D341Med (cell line): Measurements from ENCODE around the gene C16orf46.
"Not testable (repeated sequence)": the region's sequence is repeated elsewhere in the genome, so short reads cannot be mapped to it uniquely, and the experiment has no call there.

Source experiments
- DNase-seq: peaks from one replicate; pipeline ENCODE4 v3.0.0; 2012; ENCODE audit warnings: low spot score

The C16orf46 gene, protein sequence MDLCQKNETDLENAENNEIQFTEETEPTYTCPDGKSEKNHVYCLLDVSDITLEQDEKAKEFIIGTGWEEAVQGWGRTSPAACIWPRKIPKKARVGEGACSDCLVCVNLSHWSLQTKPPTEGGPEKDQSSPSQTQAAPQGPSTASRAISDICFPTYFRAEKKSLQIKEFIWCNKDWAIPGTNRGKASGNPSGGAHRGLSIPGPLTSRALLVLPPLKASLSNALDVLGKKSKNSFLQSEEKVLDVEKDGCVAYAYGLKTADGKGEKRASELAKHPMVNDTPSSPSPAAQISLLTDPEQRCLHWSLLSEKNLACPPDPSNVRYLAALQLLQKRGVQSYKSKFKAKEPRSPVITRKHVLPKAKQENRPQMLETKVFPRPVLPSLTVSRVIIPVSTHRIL

DNA sequence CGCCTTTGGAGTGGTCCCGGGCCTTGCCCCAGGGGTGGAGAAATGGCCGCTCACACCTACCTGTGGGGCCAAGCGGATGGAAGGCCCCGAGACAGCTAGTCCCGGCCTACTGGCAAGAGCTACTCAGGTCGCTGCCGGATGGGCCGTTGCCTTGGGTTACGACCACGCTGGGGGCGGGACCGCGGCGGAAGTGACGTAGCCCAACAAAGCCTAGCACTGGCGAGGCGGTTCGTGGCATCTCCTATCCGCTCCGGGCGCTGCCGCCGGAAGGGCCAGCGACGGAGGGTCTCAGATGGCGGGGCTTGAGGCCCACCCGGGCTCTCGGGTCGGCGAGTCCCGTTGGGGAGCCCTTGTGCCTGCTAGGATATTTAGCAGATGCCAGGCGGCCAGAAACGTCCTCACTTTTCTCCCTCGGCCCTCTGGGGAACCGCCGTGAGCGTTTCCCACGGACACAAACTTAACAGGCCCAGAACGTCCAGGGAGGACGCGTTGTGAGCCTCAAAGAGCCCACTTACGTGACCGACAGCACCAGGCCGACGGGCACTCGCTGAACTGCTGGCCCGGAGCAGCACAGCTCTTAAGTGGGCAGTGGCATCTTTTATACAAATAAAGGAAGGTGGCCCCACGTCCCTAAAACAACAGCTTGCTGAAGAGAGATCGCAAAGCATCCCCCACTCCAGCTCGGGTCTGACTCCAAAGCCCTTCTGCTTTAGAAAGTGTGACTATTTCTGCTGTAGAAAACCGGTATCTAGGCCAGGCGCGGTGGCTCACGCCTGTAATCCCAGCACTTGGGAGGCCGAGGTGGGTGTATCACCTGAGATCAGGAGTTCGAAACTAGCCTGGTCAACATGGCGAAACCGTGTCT is at the start of gene C16orf46:
C16orf46 (minus strand) TSS at position 163 of the 865 bp plus-strand sequence. CDS start 13,283 bp downstream, outside the sequence.
- DNase-seq, result peak; percentile 95

DNA sequence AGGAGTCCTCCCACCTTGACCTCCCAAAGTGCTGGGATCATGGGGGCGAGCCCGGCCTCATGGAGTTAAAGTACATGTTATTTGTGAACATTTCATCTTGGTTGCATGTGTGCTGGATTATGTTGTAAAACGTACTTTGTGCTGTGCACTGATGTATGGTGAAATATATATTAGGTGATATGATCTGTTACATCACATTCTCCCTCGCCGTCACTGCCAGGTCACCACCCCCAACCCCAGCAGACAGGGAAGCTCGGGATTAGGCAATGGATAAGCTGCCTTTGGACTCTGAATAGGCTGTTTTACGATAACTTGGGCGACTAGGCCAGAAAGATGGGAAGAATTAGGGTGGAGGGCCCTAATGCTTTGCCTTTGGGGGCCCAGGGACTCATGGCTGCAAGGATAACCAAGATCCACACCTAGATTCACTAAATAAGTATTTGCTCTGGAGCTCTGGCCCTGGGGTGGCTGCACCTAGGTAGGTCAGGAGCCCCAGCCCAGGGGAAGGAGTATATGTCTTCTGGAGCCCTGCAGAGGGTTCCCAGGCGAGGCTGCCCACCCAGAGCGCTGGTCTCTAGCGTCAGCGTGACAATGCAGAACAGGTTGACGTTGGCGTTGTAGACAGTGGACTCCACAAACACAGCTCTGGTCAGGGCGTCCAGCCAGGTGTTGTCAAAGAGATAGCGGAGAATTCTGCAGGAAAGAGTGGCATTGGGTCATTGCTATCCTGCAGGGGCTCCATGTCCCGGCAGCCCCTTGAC is 46.2 kb upstream of the C16orf46 start:
- DNase-seq, result no peak

DNA sequence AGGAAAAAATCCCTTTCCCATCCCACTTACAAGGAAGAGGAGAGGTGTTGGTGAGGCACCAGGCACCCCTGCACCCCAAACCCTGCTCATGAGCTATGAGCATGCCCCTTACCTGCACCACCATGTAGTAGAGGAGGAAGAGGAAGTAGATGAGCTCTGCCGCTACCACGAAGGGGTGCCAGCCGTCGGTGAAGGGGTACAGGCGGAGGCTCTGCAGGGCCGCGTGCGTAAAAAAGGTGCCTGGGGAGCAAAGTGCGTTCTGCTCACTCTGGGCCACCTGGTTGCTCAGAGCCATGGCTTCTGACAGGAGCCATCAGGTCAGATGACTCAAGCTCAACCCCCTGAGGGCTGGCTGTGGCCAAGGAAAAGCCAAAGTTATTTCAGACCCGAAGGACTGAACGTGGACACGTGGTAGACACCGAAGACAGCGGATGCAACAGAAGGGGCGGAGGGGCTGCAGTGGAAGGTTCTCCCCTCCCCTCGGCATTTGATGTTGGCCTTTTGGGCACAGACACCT is 44.5 kb upstream of the C16orf46 start:
- no peak for DNase-seq

DNA sequence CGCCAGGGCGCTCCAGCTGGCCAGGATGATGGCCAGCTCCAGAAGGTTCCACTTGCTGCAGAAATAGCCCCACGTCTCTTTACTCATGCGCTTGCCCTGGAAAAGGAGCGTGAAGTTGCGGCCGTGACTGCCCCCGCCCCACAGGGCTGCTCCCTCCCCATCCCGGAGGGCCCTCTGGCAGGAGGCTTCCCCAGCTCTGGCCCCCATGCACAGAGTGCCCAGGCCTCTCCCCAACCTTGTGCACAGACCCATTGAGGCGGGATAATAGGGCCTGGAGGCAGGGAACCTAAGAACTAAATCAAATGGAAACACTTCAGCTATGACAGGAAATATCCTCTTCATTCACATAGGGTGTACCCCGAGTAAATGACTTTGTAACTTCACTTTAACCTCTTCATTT is 40.4 kb upstream of the C16orf46 start:
- DNase-seq, result no peak

DNA sequence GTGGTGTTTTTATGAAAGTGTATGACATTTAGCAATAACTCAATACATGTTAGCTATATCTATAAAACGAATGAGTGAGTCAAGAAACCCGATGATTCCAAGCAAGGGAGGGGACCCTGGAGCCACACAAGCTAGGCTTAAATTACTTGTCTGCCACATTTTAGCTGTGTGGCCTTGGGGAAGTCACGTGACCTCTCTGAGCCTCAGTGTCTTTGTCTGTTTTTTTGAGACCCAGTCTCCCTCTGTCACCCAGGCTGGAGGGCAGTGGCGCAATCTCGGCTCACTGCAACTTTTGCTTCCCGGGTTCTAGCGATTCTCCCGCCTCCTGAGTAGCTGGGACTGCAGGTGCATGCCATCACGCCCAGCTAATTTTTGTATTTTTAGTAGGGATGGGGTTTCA is 39.2 kb upstream of the C16orf46 start:
- no peak for DNase-seq

DNA sequence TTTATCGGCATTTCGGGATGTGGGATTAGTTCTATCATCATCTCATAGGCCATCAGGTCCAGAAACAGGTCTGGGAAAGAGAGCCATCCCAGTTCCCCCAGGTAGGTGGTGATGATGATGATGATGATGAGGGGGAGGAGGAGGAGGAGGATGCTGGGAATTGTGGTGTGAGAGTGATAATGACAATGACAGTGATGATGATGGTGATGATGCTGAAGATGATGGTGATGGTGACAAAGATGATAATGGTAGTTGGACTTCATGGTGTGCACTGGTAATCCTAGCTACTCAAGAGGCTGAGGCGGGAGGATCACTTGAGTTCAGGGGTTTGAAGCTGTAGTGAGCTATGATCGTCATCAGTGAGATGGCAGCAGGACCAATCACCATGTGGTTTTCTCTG is 35.4 kb upstream of the C16orf46 start:
- no peak for DNase-seq

DNA sequence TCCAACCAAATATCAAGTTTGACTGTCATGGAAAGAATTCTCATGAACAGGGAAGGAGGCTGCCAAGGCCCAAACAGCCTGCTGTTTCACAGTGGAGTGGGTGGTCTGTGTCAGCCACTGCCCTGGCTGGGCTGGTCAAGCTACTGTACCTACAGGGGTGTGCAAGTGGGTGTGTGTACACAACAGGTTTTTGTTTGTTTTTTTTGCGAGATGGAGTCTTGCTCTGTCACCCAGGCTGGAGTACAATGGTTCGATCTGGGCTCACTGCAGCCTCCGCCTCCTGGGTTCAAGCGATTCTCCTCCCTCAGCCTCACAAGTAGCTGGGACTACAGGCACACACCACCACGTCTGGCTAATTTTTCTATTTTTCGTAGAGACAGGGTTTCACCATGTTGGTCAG is 32.2 kb upstream of the C16orf46 start:
- not testable (repeated sequence) for DNase-seq

DNA sequence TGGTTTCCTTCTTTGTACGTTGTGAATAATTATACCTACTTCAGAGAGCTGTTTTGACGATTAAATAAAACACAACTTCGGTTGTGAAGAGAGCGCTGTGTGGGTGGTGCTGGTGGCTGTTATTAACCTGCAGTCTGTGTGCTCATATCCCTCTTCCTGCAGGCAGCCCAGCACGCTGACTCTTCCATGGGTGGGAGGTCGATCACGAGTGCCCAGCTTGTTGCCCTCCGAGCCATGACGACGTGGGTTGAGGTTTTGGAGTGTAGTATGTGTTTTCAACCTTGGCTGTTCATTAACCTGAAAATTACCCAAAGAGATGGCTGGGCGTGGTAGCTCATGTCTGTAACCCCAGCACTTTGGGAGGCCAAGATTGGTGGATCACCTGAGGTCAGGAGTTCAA is 30.5 kb upstream of the C16orf46 start:
- no peak for DNase-seq

DNA sequence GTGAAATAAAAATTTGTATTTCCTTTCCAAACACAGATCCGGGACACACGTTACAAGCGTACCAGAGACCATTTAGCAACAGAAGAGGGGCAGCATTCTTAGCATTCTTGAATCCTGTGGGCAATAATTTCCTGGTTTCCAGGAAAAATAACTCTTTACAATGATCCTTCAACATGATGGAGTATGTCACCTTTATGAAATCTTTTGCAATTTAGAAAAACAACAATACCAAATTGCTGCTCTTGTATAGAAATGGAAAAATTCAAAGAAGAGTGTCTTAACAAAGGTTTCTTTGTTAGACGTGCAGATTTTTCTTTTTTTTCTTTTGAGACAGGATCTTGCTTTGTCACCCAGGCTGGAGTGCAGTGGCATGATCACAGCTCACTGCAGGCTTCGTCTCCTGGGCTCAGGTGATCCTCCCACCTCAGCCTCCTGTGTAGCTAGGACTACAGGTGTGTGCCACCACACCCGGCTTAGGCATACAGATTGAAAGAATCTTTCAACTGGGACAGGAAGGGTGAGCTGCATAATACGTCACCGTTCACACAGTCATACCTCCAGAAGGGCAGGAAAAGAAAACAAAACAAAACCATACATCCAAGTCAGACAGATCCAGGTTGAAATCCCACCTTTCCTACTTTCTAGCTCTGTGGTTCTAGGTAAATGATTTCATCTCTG is 29.9 kb upstream of the C16orf46 start:
- no peak for DNase-seq

DNA sequence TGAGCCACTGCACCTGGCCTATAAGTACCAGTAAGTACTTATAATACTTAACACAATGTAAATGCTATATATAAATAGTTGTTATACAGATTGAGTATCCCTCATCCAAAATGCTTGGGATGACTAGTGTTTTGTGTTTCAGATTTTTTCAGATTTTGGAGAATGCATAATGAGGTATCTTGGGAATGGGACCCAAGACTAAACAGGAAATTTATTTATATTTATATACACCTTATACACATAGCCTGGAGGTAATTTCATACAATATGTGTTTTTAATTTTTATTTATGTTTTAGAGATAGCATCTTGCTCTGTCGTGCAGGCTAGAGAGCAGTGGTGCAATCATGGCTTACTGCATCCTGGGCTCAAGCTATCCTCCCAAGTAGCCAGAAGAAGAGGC is 28.9 kb upstream of the C16orf46 start:
- no peak for DNase-seq

DNA sequence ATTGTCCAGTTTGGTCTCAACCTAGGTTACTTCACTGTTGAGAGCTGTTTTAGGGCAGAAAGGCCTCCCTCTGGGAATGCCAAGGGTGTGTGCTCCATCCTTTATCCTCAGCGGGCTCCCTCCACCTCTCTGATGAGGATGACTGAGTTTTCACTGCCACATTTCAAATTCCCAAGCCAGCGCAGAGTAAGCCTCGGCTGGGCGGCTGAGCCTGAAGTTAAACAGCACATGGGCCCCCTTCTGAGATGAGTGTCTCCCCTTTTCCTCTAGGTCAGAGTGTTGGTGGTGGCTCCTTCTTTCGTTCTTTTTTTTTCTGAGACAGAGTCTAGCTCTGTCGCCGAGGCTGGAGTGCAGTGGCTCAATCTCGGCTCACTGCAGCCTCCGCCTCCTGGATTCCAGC is 24.7 kb upstream of the C16orf46 start:
- no peak for DNase-seq

DNA sequence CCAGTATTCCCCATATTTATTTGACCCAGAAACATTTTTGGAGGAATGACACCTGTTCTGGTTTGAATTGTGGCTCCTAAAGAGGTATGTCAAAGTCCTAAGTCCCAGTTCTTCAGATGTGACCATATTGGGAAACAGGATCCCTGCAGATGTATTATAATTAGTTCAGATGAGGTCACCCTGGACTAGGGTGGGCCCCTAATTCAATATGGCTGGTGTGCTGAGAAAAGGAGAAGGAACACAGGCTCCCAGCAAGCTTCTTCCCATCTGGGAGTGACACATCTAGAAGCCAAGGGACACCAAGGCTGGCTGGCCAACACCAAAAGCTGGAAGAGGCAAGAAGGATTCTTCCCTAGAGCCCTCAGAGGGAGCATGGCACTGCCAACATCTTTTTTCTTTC is 22.9 kb upstream of the C16orf46 start:
- DNase-seq, result no peak

DNA sequence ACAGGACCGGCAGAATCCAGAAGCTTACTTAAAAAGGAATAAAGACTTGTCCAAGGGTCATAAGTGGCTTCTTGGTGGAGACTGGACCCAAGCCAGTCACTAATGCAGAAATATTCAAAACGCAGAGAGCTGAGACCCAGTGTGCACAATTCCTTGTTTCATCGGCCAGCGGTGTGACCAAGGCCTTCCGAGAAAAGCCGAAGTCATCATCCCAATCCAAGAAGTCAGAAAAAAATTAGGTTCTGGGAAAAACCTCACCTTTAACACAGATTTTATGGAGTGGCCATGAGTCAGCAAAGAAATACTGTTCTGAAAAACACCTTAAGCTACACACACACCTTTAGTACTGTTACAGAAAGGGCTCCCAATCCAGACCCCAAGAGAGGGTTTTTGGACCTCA is 20.2 kb upstream of the C16orf46 start:
- DNase-seq, result no peak

DNA sequence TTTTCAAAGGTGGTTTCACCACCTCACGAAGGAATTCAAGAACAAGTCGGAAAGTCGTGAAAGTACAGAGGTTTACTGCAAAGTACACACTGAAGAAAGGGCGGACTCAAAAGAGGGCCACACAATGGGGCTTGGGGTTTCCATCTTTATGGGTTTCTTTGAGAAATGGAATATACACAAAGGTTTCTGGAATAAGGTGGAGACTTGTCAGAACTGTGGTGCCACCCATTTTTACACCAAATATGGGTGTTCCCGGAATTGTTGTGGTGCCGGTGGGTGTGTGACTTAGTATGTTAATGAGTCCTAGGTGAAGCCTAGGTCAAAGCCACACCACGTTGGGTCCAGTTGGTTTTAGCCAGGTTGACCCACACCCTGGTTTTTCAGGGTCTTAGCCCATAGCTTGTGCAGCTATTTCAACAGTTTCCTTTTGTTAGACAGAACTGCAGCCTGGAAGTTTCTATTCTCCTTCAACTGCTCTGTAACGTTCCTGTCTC is 19.7 kb upstream of the C16orf46 start:
- DNase-seq, result no peak

DNA sequence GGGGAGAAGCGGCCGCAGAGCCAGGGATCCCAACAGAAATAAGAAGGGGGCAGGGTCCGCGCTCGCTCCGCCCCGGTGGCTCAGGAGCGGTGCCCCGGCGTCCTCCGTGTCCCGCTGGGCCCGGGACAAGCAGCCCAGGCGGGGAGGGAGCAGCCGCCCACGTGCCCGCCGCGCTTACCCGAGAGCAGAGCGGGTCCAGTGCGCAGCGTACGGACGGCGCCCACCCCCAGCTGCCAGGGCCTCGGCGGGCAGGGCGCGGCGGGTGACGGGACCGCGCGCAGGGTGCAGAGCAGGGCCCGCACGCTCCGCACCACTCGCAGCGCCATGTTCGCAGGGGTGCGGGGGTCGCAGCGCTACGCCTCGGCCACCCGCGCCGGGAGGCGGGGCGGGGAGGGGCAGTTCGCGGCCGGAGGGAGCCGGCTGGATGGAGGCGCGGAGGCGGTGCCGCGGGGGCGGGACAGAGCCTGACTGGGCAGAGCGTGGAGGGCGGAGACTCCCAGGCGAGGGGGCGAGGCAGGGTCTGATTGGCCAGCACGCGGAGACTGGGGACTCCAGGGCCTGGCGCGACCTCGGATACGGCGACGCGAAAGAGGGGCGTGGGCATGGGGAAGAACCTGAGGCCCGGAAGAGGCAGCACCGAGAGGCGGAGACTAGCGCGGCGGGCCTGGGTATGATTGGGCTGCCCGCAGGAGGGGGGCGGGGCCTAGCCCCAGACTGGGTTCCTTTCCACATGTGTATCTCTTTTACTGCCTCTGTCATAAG is 19.1 kb upstream of the C16orf46 start, which contains the start of gene GCSH:
GCSH (minus strand) TSS at position 443 of the 762 bp plus-strand sequence; CDS start at position 326, 117 bp downstream.
- peak; percentile 96 for DNase-seq

DNA sequence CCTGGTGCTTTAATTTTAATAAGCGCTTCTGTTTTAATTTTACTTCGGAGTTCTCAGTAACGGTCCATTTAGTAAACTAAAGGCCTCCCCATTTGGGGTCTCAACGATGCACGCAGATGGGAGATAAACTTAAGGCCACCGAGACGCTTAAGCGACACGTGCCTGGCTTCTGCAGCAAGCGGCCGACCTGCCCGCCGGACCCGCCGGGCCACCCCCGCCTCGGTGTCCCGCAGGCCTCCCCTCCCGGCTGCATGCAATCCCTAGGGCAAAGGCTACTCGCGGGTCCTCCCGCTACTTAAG is 18.6 kb upstream of the C16orf46 start:
- no peak for DNase-seq

DNA sequence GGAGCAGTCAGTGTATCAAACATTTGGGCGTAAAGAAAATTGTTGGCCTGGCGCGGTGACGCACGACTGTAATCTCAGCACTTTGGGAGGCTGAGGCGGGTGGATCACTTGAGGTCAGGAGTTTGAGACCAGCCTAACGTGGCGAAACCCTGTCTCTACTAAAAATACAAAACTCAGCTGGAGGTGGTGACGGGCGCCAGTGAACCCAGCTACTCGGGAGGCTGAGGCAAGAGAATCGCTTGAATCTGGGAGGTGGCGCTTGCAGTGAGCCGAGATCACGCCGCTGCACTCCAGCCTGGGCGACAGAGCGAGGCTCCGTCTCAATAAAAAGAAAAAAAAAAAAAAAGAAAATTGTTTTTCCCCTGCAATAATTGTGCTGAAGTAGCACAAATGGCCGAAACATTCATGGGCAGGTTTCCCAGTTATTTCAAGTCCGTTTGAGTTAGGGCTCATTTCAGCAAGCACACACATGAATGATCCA is 17.8 kb upstream of the C16orf46 start:
- DNase-seq, result no peak

DNA sequence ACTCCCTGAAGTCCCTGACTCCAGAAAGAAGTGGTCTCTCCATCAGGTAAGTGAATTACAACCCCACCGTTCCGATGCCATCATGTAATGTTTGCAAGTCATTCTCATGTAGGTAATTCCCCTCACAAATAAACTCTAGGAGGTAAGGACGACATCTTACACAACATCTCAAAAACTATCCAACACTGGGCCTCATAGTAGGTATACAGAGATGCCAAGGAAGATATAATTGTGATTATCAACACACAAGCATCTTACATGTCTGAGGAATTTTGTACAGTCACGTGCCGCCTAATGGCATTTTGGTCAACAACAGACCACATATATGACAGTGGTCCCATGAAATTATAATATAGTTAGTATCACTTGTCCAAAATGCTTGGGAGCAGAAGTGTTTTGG is 11.8 kb upstream of the C16orf46 start:
- no peak for DNase-seq

DNA sequence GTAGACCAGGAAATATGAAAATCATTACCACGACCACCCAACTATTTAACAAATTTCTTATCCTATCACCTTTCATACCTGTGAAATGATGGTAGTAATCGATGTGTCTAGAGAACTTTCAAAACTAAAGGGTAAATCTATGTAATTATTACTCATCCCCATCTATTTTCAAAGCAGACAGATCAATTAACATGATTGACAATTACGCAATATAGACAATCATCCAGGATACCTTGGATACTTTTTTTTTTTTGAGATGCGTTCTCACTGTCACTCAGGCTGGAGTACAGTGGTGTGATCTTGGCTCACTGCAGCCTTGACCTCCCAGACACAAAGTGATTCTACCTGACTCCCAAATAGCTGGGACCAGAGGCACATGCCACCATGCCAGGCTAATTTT is 4.0 kb upstream of the C16orf46 start:
- DNase-seq, result no peak

DNA sequence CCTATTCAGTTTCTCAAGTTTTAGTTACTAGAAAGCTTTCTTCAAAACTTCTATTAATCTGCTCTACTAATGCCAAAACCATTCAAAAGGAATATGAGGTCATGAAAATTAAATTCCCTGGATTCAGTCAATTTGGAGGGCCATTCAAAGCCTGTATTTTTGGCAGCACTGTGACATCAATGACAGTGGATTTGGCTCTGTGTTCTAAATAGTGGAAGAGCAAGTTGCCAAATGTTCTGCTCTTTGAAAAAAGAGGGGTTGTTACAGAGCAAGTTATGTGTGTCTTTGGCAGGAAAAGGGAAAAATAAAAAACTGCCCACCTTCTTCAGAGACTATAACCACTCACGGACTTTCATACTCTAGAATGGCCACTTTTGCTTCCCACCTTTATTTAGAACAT is 3.2 kb upstream of the C16orf46 start:
- DNase-seq, result no peak
